ENCODE measurements around the gene PTPRA. TPM values are rescaled to one million over a fixed set of nuclear protein-coding genes. Genes with fewer than 3 reads are reported as not detected.

The PTPRA gene
- total and polyA plus RNA-seq, 9 of the 15 experiments (the other 6 are each of a cell fraction or from before 2014, with no cell fraction given), result 3.4 to 80.5 (median 28.0) TPM

- TF ChIP-seq FOXK2 (conservative IDR thresholded peaks at IDR 0.05 in 1 of 2, IDR thresholded peaks at IDR 0.05 in 1 of 2; ENCODE audit: low read depth in 2 of 2) (no peak), XRCC4 (IDR thresholded peaks at IDR 0.05; ENCODE audit: extremely low read depth, insufficient read depth, insufficient read length) (no peak), MAZ (CRISPR knock-in tag; conservative IDR thresholded peaks at IDR 0.05 in 1 of 2, IDR thresholded peaks at IDR 0.05 in 1 of 2) (peak in 1 of 2 experiments; percentile 39; a peak in 2 of 4 replicates), CTCF (IDR thresholded peaks at IDR 0.05 in 2 of 3, conservative IDR thresholded peaks at IDR 0.05 in 1 of 3; ENCODE audit: insufficient read depth in 2 of 3, low read depth in 1 of 3, low read length in 3 of 3) (no peak), TBP (optimal IDR thresholded peaks at IDR 0.05; ENCODE audit: low read depth, low read length) (peak; percentile 30), CXXC5 (CRISPR knock-in tag; IDR thresholded peaks at IDR 0.05) (peak; percentile 69; the same call in 1 of the 2 replicates), NRF1 (conservative IDR thresholded peaks at IDR 0.05 in 1 of 2, IDR thresholded peaks at IDR 0.05 in 1 of 2) (no peak), HEY1 (CRISPR knock-in tag; IDR thresholded peaks at IDR 0.05; ENCODE audit: borderline replicate concordance) (no peak), SIN3A (IDR thresholded peaks at IDR 0.05; ENCODE audit: borderline replicate concordance in 2 of 2, control insufficient read depth in 1 of 2, low read depth in 2 of 2, low read length in 2 of 2) (peak in 1 of 2 experiments; percentile 85; a peak in 1 of 4 replicates), DACH1 (IDR thresholded peaks at IDR 0.05; ENCODE audit: partially characterized antibody) (no peak), NELFE (IDR thresholded peaks at IDR 0.05; ENCODE audit: insufficient read depth, insufficient read length) (no peak), ID3 (CRISPR knock-in tag; IDR thresholded peaks at IDR 0.05) (no peak), ID3 (tag; IDR thresholded peaks at IDR 0.05) (peak; percentile 91), CC2D1A (IDR thresholded peaks at IDR 0.05) (no peak), SIX5 (IDR thresholded peaks at IDR 0.05; ENCODE audit: borderline replicate concordance in 1 of 2, insufficient read depth in 1 of 2, low read depth in 1 of 2, low read length in 2 of 2) (peak; percentile 64 to 75; a peak in 3 of 4 replicates)
- TF ChIP-seq, protein P1, sequence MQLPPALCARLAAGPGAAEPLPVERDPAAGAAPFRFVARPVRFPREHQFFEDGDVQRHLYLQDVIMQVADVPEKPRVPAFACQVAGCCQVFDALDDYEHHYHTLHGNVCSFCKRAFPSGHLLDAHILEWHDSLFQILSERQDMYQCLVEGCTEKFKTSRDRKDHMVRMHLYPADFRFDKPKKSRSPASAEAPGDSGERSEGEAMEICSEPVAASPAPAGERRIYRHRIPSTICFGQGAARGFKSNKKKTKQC (CRISPR knock-in tag; IDR thresholded peaks at IDR 0.05), result peak; percentile 69
- TF ChIP-seq, protein P2, sequence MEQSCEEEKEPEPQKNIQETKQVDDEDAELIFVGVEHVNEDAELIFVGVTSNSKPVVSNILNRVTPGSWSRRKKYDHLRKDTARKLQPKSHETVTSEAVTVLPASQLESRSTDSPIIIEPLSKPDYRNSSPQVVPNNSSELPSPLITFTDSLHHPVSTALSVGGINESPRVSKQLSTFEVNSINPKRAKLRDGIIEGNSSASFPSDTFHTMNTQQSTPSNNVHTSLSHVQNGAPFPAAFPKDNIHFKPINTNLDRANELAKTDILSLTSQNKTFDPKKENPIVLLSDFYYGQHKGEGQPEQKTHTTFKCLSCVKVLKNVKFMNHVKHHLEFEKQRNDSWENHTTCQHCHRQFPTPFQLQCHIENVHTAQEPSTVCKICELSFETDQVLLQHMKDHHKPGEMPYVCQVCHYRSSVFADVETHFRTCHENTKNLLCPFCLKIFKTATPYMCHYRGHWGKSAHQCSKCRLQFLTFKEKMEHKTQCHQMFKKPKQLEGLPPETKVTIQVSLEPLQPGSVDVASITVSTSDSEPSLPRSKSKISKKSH (CRISPR knock-in tag; IDR thresholded peaks at IDR 0.05), result no peak
Observed at GRCh38 chr20:2840138-2840966, 32.9 kb upstream of the PTPRA start, which contains the start of the genes PCED1A and VPS16 (continued).

Data from K562 (cell line).